Choroid plexus epithelial cell (primary cell): ENCODE measurements around the gene CFD.
A peak's percentile ranks its signal among the peaks of the same experiment; 100 is the strongest.
"Not testable (repeated sequence)": the region's sequence is repeated elsewhere in the genome, so short reads cannot be mapped to it uniquely, and the experiment has no call there.

Source experiments
- DNase-seq: peaks from one replicate; pipeline ENCODE4 v3.0.0-alpha.2; 2010; ENCODE audit warnings: low read depth
- H3K4me3 ChIP-seq: 2 replicates; pipeline ENCODE4 v1.5.1; 2011; ENCODE audit warnings: low read depth, mild to moderate bottlenecking, control low read depth, low read length, moderate library complexity
- CTCF ChIP-seq: conservative IDR thresholded peaks from 2 replicates; pipeline ENCODE4 v1.5.1; 2011; ENCODE audit warnings: low read depth, mild to moderate bottlenecking, control low read depth, inconsistent platforms, low read length, moderate library complexity

The CFD gene

GRCh38 chr19:843180-843835 lies 16.2 kb upstream of the CFD start:
- no peak for TF ChIP-seq CTCF
- H3K4me3 ChIP-seq, result no peak overlapping the region
- no peak for DNase-seq

- no peak overlapping the region for H3K4me3 ChIP-seq
- no peak for TF ChIP-seq CTCF
- no peak for DNase-seq
Measured at GRCh38 chr19:843836-844545, 15.5 kb upstream of the CFD start.

GRCh38 chr19:844546-844971 lies 14.9 kb upstream of the CFD start:
- DNase-seq, result no peak
- no peak for TF ChIP-seq CTCF
- H3K4me3 ChIP-seq, result no peak overlapping the region

- H3K4me3 ChIP-seq, result no peak overlapping the region
- DNase-seq, result no peak
- no peak for TF ChIP-seq CTCF
Measured at GRCh38 chr19:845707-846521, 13.6 kb upstream of the CFD start.

GRCh38 chr19:848386-848921 lies 11.0 kb upstream of the CFD start:
- DNase-seq, result no peak
- TF ChIP-seq CTCF, result no peak
- no peak overlapping the region for H3K4me3 ChIP-seq

- not testable (repeated sequence) for DNase-seq, H3K4me3 ChIP-seq
Measured at GRCh38 chr19:849195-849594, 10.3 kb upstream of the CFD start.

- H3K4me3 ChIP-seq, result peak overlapping the region; percentile 8
- DNase-seq, result peak; percentile 90
Measured at GRCh38 chr19:850221-850978, 9.1 kb upstream of the CFD start.

More at GRCh38 chr19:850221-850978, 9.1 kb upstream of the CFD start:
- TF ChIP-seq CTCF, result no peak
